ENCODE data around the gene CD79A.

CD79A gene

DNA sequence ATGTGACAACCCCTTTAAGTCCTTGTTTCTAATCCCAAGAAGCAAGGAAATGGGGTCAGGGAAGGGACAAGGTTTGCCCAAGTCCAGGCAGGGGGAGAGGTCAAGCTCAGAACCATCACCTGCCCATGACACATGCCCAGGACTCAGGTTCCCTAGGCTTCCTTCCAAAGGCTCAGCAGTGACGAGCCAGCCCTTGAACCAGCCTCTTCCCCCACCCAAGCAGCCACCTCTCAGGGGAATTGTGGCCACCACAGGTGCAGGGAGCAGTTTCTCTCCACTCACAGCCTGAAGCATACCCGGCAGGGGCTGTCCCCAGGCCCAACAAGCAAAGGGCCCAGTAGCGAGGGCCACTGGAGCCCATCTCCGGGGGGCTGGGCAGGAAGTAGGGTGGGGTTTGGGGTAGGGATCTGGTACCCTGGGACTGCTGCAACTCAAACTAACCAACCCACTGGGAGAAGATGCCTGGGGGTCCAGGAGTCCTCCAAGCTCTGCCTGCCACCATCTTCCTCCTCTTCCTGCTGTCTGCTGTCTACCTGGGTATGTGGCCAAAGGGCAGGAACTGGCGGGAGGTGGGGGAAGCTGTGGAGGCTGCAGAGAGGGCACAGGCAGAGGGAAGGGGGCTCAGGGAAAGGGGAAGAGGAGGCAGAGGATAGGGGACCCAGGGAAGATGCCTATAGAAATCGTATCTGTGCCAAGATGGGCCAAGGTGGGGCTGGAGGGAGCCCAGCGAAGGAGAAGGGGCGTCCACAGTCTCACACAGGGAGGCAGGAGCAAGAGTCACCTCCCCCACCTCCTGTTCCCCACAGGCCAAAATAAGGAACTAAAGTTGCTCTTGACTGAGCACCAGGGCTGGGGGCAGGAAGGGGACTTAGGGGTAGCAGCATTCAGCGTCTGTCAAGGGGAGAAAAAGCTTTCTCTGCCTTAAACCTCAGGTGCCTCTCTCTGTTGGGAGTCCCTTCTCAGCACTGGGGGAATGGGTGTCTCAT, at the start of gene CD79A:
CD79A (plus strand) TSS at position 433 of the 986 bp plus-strand sequence; CDS start at position 459, 26 bp downstream.
- Histone ChIP-seq H3K9me3 (replicated peaks in 1 of 11) (no peaks in the 10 kb centered on the region), H3K9ac (peak within 1 kb of the TSS; percentile 60 to 100 (median 89)), H4K20me1 (peaks cover 0 to 14% (median 5%) of the 10 kb centered on the region in 11 experiments; a peak in 13 of 22 replicates), H3K36me3 (peaks cover 0 to 47% (median 28%) of the 10 kb centered on the region in 11 experiments; a peak in 17 of 22 replicates), H3K4me1 (peaks cover 87 to 98% (median 93%) of the 10 kb centered on the region in 10 experiments), H3K4me2 (peak within 1 kb of the TSS; percentile 91 to 100 (median 98)), H3K4me3 (peak within 1 kb of the TSS; percentile 23 to 79 (median 74); a peak in 19 of 20 replicates), H3K27ac (peak within 1 kb of the TSS; percentile 63 to 99 (median 93)), H3K27me3 (no peaks in the 10 kb centered on the region)
- no peak for TF ChIP-seq Cebpa-rat (IDR thresholded peaks at IDR 0.05)

DNA sequence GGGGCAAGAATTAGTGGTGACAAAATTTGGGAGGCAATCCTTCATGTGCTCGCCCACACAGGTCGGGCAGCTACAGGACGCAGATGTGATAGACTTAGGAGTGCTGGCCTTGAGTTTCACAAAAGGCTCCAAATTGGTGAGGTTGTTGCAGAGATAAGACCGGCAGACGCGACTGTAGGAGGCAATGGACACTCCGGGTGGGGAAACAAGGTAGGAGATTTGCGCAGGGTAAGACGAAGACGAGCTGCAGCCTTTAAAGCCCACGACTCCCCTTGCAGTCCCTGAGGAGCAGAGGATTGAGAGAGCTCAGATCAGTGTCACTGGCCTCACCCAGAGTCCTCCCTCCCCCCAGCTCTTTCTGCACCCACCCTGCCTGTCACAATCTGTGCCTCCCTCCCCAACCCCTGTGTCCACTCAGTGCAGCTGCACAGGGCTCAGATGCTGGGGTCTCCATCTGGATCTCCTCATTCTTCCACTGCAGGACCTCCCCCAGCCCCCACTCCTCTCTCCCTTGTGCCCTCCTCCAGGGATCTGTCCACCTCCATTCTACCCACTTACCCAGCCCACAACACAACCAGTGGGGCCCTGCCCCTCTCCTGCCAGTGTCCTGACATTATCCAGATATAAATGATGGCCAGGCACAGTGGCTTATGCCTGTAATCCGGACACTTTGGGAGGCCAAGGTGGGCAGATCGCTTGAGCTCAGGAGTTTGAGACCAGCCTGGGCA, 38.9 kb upstream of the CD79A start:
- no peak overlapping the region for H3K27ac ChIP-seq
- H3K4me3 ChIP-seq, result no peak overlapping the region
- no peaks in the 10 kb centered on the region for H3K36me3 ChIP-seq
- peak overlapping the region in 2 of 11 experiments; percentile 19 to 24; a peak in 2 of 22 replicates for H3K4me2 ChIP-seq
- no peaks in the 10 kb centered on the region for H4K20me1 ChIP-seq
- H3K9ac ChIP-seq, result no peak overlapping the region
- no peaks in the 10 kb centered on the region for H3K9me3 ChIP-seq (replicated peaks in 1 of 11)
- H3K27me3 ChIP-seq, result no peaks in the 10 kb centered on the region
- H3K4me1 ChIP-seq, result peaks cover 0 to 8% (median 5%) of the 10 kb centered on the region in 10 experiments; a peak in 8 of 20 replicates
- TF ChIP-seq Cebpa-rat (IDR thresholded peaks at IDR 0.05), result no peak

DNA sequence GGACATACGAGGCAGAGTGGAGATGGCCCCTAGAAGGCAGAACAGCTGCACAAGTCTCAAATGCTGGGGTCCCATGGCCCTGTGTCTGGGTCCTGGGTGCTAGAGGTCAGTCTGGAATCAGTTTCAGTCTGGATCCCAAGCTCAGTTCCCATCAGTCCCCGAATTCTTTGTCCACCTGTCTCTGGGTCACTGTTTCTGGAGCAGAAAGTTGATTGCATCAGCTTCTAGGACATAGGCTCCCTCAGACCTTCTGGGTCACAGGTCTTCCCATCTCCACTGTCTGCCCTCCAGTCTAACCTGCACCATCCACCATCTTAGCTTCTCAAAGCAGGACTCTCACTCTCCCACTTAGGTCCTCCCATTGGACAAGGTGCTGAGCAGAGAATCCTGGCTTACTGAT, 37.9 kb upstream of the CD79A start:
- Histone ChIP-seq H3K36me3 (no peaks in the 10 kb centered on the region), H3K9ac (no peak overlapping the region), H3K27ac (no peak overlapping the region), H3K4me1 (peaks cover 0 to 8% (median 5%) of the 10 kb centered on the region in 10 experiments; a peak in 8 of 20 replicates), H3K27me3 (no peaks in the 10 kb centered on the region), H3K4me2 (no peak overlapping the region), H4K20me1 (no peaks in the 10 kb centered on the region), H3K9me3 (replicated peaks in 1 of 11) (peaks cover 0 to 6% (median 1%) of the 10 kb centered on the region in 11 experiments; a peak in 7 of 22 replicates), H3K4me3 (no peak overlapping the region)
- no peak for TF ChIP-seq Cebpa-rat (IDR thresholded peaks at IDR 0.05)

DNA sequence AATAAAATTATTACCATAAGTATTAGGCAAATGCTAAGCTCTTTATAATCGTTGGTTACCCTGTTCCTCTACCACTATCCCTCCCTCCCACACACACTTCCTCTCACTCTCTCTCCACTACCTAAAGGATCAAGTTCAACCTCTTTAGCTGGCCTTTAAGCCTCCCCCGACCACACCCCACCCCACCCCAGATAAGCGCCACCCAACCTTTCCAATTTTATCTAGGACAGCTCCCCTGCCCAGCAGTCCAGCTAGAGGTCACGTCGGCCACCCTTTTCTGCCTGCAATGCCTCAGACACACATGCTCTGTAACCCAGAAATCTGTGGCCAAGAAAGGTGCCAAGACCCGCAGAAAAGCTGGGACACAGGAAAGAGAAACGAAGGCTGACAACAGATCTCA, 33.7 kb upstream of the CD79A start:
- no peak for TF ChIP-seq Cebpa-rat (IDR thresholded peaks at IDR 0.05)
- H3K9me3 ChIP-seq (replicated peaks in 1 of 11), result peaks cover 5 to 13% (median 8%) of the 10 kb centered on the region in 11 experiments; a peak in 11 of 22 replicates
- no peaks in the 10 kb centered on the region for H3K27me3 ChIP-seq
- H3K27ac ChIP-seq, result no peak overlapping the region
- H3K9ac ChIP-seq, result no peak overlapping the region
- no peaks in the 10 kb centered on the region for H3K36me3 ChIP-seq
- H4K20me1 ChIP-seq, result no peaks in the 10 kb centered on the region
- H3K4me2 ChIP-seq, result 0 out of 22 replicates have a peak overlapping the region, but pooled peaks of 1 of the 11 experiments have one; percentile 18
- H3K4me1 ChIP-seq, result peaks cover 0 to 4% (median 0%) of the 10 kb centered on the region in 10 experiments; a peak in 1 of 20 replicates
- H3K4me3 ChIP-seq, result no peak overlapping the region

DNA sequence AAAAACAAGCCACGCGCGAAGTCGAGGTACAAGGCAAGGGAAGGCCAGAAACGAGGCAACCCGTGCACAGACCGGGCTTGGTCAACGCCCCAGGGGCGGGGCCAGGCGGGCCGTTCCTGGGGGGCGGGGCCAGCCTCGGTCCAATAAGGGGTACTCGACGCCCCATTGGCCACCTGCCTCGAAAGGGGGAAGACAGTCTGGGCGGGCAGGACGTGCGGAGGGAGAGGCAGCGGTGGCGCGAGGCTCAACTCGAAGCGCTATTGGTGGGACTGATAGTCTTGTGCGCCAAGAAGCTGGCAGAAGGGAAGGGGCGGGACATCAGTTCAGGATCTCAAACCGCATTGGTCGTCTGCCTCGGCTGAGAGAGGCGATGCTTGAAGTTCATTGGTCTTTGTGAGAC, 32.5 kb upstream of the CD79A start, which contains the start of gene LYPD4:
LYPD4 (minus strand) TSS at position 83 of the 400 bp plus-strand sequence. CDS start 5,398 bp downstream, outside the sequence.
- Histone ChIP-seq H3K4me2 (no peak within 1 kb of the TSS), H3K27ac (no peak within 1 kb of the TSS)

DNA sequence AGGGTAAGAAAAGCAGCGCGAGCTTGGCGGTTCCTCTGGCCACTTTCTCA, 32.3 kb upstream of the CD79A start, which contains the start of gene DMRTC2:
DMRTC2 (plus strand) TSS at position 42 of the 50 bp plus-strand sequence. CDS start 2,387 bp downstream, outside the sequence.
- Histone ChIP-seq H4K20me1 (no peaks in the 10 kb centered on the region), H3K9ac (no peak within 1 kb of the TSS), H3K27me3 (no peaks in the 10 kb centered on the region), H3K4me1 (peaks cover 0 to 4% (median 0%) of the 10 kb centered on the region in 10 experiments; a peak in 1 of 20 replicates), H3K4me3 (no peak within 1 kb of the TSS), H3K27ac (no peak within 1 kb of the TSS), H3K9me3 (replicated peaks in 1 of 11) (peaks cover 5 to 13% (median 8%) of the 10 kb centered on the region in 11 experiments; a peak in 11 of 22 replicates), H3K36me3 (no peaks in the 10 kb centered on the region), H3K4me2 (no peak within 1 kb of the TSS)
- no peak for TF ChIP-seq Cebpa-rat (IDR thresholded peaks at IDR 0.05)

More for the DNA sequence above, 32.5 kb upstream of the CD79A start, which contains the start of gene LYPD4:
- Histone ChIP-seq H3K27me3 (no peaks in the 10 kb centered on the region), H3K36me3 (no peaks in the 10 kb centered on the region), H3K4me1 (peaks cover 0 to 4% (median 0%) of the 10 kb centered on the region in 10 experiments; a peak in 1 of 20 replicates), H3K4me3 (no peak within 1 kb of the TSS), H3K9me3 (replicated peaks in 1 of 11) (peaks cover 5 to 13% (median 8%) of the 10 kb centered on the region in 11 experiments; a peak in 11 of 22 replicates), H3K9ac (no peak within 1 kb of the TSS), H4K20me1 (no peaks in the 10 kb centered on the region)
- no peak for TF ChIP-seq Cebpa-rat (IDR thresholded peaks at IDR 0.05)

DNA sequence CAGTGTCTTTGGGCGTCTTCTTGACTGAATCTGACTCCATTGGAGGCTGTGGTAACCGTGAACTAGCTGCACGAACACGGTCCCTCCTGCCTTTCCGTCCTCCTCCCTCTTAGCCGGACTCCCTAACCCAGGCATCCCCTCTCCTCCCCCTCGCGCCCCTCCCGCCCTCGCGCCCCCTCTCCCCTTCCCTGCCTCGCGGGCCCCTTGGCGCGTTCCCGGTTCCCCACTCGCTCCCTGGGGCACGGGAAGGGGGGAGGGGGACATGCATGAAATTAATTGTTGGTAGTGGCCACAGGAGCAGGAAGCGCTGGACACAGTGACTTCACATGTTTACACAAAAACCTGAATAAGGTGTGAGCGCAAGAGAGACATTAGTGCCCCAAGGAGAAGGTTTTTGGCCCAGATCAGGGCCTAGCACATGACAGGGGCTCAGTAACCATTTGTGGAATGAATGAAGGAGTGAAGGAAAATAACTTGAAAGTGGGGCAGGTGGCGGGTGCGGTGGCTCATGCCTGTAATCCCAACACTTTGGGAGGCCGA, 32.0 kb upstream of the CD79A start:
- Histone ChIP-seq H3K9me3 (replicated peaks in 1 of 11) (peaks cover 5 to 13% (median 8%) of the 10 kb centered on the region in 11 experiments; a peak in 11 of 22 replicates), H3K4me2 (no peak overlapping the region), H4K20me1 (no peaks in the 10 kb centered on the region), H3K4me3 (no peak overlapping the region), H3K9ac (no peak overlapping the region), H3K27ac (no peak overlapping the region), H3K4me1 (peaks cover 0 to 3% (median 0%) of the 10 kb centered on the region in 10 experiments; a peak in 1 of 20 replicates), H3K36me3 (no peaks in the 10 kb centered on the region), H3K27me3 (no peaks in the 10 kb centered on the region)
- no peak for TF ChIP-seq Cebpa-rat (IDR thresholded peaks at IDR 0.05)

DNA sequence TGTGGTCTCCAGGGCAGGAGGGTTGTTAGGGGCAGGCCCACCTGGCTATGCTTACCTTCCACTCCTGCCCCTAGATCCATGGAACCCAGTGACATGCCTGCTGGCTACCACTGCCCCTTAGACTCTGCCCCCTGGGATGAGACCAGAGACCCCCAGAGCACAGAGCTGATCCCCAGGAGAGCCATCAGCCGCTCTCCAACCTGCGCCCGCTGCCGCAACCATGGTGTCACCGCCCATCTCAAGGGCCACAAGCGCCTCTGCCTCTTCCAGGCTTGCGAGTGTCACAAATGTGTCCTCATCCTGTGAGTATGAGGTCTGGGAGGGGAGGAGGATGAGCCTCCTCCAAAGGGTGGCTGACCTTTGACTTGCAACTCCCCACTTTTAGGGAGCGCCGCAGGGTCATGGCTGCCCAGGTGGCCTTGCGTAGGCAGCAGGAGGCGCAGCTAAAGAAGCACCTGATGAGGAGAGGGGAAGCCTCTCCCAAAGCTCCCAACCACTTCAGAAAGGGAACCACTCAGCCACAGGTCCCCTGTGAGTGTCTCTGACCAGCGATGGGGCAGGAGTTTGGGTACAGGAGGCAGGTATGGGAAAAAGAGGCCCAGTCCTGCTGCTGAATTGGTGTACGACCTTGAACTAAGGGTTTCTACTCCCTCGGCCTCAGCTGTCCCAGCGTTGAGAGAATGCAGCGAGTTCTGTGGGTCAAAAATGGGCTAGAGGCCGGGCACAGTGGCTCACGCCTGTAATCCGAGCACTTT, 29.6 kb upstream of the CD79A start:
- TF ChIP-seq Cebpa-rat (IDR thresholded peaks at IDR 0.05), result no peak
- no peaks in the 10 kb centered on the region for H3K4me1 ChIP-seq
- no peak overlapping the region for H3K4me2 ChIP-seq
- H3K4me3 ChIP-seq, result no peak overlapping the region
- H3K36me3 ChIP-seq, result no peaks in the 10 kb centered on the region
- H3K9me3 ChIP-seq (replicated peaks in 1 of 11), result peaks cover 5 to 13% (median 8%) of the 10 kb centered on the region in 11 experiments; a peak in 11 of 22 replicates
- H3K9ac ChIP-seq, result no peak overlapping the region
- H3K27me3 ChIP-seq, result no peaks in the 10 kb centered on the region
- no peaks in the 10 kb centered on the region for H4K20me1 ChIP-seq
- no peak overlapping the region for H3K27ac ChIP-seq
